Fibroblast of pulmonary artery (primary cell): ENCODE results near the gene TERC.
A peak's percentile ranks its signal among the peaks of the same experiment; 100 is the strongest.

Experiments used
- DNase-seq: peaks from one replicate; pipeline ENCODE4 v3.0.0-alpha.2; 2010; ENCODE audit warnings: low read depth
- H3K4me3 ChIP-seq: replicated peaks from 2 replicates; pipeline ENCODE4 v1.5.1; 2011; ENCODE audit warnings: low read depth, mild to moderate bottlenecking, control low read depth, low read length, moderate library complexity
- TF ChIP-seq, protein P1 (sequence below): IDR thresholded peaks from 2 replicates; pipeline ENCODE4 v1.5.1; 2011; ENCODE audit warnings: mild to moderate bottlenecking, control low read depth, low read length, inconsistent platforms; ENCODE audit errors: missing control alignments

The TERC gene

DNA sequence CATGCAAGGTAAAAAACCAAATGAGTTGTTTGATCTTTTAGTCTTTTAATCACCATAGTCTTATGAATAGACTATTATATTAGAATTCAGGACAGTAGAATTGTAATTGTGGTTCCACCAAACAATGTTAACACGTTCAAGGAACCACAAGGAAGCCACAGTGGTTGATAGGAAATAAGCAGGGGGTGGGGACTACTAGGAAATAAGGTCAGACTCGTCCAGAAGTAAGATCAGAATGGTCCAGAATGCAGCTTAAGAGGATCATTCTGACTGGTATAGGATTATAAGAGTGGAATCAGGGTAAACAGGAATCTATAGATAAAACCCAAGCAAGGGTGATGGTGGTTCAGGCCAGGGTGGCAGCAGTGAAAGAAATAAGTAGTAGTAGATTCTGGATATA, 15.9 kb upstream of the TERC start:
- no peak for DNase-seq
- TF ChIP-seq, protein P1, sequence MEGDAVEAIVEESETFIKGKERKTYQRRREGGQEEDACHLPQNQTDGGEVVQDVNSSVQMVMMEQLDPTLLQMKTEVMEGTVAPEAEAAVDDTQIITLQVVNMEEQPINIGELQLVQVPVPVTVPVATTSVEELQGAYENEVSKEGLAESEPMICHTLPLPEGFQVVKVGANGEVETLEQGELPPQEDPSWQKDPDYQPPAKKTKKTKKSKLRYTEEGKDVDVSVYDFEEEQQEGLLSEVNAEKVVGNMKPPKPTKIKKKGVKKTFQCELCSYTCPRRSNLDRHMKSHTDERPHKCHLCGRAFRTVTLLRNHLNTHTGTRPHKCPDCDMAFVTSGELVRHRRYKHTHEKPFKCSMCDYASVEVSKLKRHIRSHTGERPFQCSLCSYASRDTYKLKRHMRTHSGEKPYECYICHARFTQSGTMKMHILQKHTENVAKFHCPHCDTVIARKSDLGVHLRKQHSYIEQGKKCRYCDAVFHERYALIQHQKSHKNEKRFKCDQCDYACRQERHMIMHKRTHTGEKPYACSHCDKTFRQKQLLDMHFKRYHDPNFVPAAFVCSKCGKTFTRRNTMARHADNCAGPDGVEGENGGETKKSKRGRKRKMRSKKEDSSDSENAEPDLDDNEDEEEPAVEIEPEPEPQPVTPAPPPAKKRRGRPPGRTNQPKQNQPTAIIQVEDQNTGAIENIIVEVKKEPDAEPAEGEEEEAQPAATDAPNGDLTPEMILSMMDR: no peak
- H3K4me3 ChIP-seq: no peak overlapping the region

DNA sequence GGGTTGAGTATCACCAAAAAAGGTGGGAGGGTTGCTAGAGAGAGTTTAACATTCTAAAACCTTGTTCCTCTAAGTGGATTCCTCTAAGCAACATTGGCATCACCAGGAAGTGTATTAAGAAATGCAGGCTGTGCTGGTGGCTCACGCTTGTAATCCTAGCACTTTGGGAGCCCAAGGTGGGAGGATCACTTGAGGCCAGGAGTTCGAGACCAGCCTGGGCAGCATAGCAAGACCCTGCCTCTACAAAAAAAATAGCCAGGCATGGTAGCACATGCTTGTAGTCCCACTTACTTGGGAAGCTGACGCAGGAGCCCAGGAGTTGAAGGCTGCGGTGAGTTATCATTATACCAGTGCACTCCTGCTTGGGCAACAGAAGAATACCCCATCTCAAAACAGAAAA, 13.0 kb upstream of the TERC start:
- TF ChIP-seq, protein P1: no peak
- DNase-seq: no peak
- no peak overlapping the region for H3K4me3 ChIP-seq

- peak overlapping the region; percentile 93 for H3K4me3 ChIP-seq
- DNase-seq: no peak
- TF ChIP-seq, protein P1: no peak
Measured at GRCh38 chr3:169774186-169774585, 9.3 kb upstream of the TERC start.

DNA sequence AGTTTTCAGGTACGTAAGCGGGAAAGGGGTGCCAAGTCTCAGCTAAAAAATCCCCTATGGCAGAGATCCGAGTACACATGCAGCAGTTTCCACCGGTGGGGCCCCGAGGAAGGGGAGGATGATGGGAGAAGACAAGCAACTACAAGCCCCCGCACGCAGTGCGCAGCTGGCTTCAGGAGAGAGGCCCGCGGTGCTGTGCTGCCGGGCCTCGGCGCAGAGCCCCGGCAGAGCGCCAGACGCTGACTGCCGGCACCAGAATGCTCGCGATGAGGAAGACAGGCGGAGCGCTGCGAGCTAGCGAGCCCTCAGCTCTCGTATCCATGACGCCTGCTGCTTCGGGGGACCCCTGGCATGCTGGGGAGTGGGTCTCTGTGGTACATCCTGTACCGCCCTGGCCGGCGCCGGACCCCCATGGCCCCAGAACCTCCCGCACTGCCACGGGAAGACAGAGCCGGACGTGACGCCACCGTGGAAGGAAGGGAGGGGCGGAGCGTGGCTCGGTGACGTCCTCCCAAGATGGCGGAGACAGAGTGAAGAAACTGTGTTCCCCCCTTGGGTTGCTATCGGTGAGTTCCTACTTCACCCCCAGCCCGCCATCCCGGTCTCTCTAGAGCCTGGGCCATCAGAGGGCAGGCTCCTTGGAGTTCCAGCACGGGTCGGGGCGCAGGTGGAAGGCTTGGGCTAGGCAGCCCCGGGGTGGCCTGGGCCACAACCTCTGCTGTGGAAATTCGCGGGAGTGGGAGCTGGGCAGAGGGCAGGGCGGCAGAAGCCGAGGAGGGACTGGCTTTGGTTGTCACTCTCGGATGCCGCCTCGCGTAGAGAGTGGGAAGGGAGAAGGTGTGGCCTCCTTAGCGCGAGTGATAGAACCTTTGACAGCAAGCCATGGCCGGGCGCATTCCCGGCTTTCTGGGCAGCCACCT, 8.3 kb upstream of the TERC start, which contains the start of gene MYNN:
MYNN (plus strand) TSS at position 500 of the 920 bp plus-strand sequence. CDS start 900 bp downstream, outside the sequence.
- peak within 1 kb of the TSS; percentile 93 for H3K4me3 ChIP-seq
- TF ChIP-seq, protein P1: peak; percentile 7
- DNase-seq: peak; percentile 92

DNA sequence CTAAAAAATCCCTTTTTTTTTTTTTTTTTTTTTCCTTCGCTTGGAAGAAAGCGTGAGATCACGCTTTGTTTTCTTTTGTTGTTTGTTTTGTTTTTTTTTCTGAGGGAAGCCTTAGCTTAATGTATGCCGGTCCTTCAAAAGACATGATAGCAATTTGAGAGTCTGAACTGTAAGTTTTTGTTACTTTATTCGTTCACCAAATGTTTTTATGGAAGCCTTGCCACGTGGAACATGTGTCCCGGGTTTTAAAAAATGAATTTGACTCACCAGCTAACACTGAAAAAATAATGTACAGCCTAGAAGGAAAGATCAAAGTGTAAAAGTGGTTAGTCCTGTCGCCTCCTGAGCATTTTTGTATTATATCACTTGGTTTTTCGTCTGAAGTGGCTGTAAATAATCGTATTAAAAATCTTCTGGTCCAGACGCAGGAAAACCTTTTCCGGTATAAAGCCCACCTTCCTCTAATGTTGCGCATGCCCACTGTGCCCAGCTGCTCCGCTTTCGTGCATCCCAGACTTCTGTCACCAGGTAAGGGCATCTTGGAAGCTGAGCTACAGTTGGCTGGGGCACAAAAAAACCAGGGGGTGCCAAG, 7.5 kb upstream of the TERC start:
- H3K4me3 ChIP-seq: peak overlapping the region; percentile 93
- DNase-seq: peak; percentile 81
- TF ChIP-seq, protein P1: no peak

DNA sequence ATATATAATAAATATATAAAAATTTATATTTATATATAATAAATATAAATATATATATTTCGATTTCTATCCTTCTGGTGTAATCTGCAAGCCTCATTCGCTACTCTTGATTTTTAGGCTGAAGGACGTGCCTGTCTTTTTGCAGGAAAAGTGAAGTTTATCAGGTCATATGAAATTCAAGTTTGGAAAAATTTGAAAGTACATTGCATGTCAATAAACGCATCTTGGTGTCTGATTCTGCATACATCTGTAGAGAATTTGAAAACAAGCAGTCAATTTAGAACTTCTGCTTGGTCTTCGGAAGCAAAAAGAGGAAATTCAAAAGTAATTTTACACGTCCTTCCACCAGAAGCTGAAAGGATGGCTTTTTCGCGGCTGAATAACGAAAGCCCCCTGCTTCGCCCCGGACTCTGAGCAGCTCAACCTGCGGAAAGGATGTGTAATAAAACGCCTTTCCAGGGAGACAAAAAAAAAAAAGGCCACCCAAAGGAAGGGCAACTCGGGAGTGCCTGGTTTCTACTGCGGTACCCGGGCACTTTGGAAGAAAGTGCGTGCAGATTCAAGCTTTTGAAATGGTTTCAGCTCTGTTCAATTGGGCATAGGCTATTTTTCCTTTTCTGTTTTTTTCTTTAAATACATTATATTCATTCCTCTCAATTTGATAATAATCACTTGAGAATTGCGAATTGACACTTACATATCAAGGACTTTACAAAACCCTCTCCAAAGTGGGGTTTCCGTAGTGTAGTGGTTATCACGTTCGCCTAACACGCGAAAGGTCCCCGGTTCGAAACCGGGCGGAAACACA, 6.8 kb upstream of the TERC start:
- TF ChIP-seq, protein P1: no peak
- DNase-seq: peak; percentile 88
- peak overlapping the region; percentile 93 for H3K4me3 ChIP-seq
